ENCODE measurements around the gene ZNF655.
A peak's percentile ranks its signal among the peaks of the same experiment; 100 is the strongest.

The ZNF655 gene

DNA sequence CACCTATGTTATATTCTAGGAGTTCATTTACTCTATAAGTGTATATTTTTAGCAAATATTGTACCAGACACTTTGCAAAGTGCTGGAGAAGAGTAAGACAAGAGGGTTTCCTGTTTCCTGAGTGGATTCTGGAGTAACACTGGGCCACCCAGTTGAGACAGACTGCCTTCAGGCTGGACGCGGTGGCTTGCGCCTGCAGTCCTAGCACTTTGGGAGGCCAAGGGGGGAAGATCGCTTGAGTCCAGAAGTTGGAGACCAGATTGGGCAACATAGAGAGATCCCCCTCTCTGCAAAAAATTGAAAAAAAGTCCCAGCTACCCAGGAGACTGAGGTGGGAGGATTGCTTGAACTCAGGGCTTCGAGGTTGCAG, 57.5 kb downstream of the ZNF655 start:
- no peak for DNase-seq

- DNase-seq = peak; percentile 93
Measured at GRCh38 chr7:99616359-99617191, 58.1 kb downstream of the ZNF655 start, which contains the start of gene ZSCAN25. Gene ZSCAN25, plus strand, starts transcription at chr7:99616946. Its CDS starts 2,661 bp downstream, at chr7:99619607.

- no peak for DNase-seq
Measured at GRCh38 chr7:99617192-99617781, 58.8 kb downstream of the ZNF655 start.

DNA sequence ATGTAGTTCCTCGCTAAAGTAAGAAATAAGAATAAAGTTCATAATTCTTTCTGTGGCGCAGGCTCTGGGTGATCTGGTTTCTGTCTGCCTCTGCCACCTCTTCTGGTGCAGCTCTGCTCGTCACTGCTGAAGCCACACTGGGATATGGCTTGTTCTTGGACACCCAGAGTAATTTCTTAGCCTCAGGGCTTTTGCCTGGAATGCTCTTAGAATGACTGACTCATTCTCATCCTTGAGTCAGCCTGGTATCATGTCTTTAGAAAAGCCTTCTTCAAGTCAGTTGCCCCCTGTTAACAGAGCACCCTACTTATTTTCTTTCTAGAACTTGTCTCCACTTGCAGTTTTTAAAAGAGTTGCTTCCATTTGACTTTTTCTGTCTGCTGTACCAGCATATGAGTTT, 60.3 kb downstream of the ZNF655 start:
- DNase-seq = no peak

DNA sequence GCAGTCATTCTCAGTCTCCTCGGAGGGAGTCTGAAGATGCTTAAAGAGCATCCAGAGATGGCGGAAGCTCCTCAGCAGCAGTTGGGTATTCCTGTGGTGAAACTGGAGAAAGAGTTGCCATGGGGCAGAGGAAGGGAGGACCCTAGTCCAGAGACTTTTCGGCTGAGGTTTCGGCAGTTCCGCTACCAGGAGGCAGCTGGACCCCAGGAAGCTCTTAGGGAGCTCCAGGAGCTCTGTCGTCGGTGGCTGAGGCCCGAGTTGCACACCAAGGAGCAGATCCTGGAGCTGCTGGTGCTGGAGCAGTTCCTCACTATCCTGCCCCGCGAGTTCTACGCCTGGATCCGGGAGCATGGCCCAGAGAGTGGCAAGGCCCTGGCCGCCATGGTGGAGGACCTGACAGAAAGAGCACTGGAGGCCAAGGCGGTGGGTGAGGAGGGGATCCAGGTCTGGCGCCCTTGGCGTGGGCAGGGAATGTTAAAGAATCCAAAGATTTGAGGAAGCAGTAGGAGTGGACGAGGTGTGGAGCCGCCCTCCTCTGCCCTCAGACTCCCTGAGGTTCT, 61.2 kb downstream of the ZNF655 start:
- no peak for DNase-seq

DNA sequence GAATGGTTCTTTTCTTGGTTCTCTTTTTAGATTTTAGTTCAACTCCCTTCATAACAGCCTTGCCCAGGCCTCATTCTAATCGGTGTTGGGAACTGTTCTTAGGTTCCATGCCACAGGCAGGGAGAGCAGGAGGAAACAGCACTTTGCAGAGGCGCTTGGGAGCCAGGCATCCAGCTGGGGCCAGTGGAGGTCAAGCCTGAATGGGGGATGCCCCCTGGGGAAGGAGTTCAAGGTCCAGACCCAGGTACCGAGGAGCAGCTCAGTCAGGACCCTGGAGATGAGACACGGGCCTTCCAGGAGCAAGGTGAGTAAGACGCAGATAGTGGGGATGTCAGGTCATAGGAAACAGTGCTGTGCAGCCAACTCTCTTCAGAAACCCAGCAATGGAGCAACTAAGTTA, 62.8 kb downstream of the ZNF655 start:
- no peak for DNase-seq

GRCh38 chr7:99622596-99622995, 64.2 kb downstream of the ZNF655 start:
- DNase-seq = no peak

- no peak for DNase-seq
Measured at GRCh38 chr7:99623091-99623693, 64.8 kb downstream of the ZNF655 start.

DNA sequence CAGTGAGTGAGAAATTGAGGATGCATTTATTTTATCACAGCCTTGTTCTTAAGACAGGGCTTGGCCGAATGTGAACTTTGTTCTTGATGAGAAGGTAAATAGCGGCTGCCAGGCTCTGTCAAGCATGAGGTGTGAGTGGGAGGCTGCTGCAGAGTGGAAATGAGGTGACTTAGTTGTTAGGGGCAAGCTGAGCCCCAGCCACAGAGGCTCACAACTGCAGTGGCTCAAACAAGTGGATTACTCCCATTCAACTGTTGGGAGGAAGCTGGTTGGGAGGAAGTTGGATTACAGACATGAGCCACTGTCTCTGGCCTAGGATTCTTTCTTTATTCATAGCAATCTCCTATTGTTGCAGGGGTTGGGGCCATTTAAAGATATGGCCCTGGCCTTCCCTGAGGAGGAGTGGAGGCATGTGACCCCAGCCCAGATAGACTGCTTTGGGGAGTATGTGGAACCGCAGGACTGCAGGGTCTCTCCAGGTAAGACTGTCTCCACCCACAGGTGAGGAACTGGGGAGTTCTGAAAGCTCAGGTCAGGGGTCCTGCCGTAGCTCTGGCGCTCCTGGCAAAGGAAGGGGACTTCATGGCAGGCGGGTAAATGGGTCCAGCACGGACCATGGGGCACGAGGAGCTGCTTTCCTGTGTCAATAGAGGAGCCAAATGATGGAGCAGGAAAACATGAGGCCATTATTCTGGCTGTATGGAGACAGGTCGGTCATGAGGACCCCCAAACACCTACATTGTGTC, 65.4 kb downstream of the ZNF655 start:
- no peak for DNase-seq

GRCh38 chr7:99624484-99624883, 66.0 kb downstream of the ZNF655 start:
- DNase-seq = no peak

DNA sequence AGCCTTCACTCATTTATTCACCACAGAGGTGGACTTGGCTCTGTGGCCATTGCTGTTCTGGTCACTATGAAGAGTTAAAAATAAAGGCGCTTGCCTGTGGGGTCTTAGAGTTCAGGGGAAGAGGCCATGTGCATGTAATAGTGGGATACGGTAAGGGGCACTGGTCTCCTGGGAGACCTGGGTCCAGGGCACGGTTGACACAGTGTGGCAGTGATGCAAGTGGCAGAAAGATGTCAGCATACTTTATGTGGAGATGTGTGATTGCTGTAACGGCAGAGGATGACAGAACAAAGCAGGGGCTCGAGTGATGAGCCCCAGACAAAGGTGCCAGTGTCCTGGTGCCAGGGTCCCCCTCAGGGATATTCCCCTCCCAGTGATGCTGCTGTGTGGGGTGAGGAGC, 66.9 kb downstream of the ZNF655 start:
- no peak for DNase-seq

DNA sequence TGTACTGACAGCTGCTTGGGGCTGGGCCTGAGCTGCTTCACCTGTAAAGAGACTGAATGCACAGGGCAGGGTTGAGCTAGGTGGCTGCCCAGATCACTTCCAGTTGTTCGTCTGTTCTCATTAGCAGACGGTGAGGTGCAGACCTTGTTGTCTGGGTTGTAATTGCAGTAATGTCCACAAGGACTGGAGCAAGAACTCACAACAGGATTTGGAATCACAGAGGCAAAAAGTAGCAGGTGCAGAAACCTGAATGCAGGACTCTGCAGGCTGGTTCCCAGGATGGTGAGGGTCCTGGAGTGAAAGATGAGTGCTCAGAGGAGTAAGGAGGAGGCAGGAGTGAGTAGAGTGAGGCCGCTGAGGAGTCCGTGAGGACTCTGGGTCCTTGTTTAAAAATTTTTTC, 67.5 kb downstream of the ZNF655 start:
- no peak for DNase-seq
